Endothelial cell of umbilical vein (primary cell): ENCODE data around the gene FAM20A. TPM values are rescaled to one million over a fixed set of nuclear protein-coding genes. Genes with fewer than 3 reads are reported as not detected.

Source experiments
- BruUV-seq: library from RNA; stranded (reverse); fragments of 400-500 nt; replicated peaks from 2 replicates; lab custom pipeline; 2021; lab: Mats Ljungman, UMichigan
- CTCF ChIA-PET: fragments of 300-600, 350-600 bp; sonication (Branson Sonifier 250); formaldehyde crosslinking; loops from one replicate; lab custom pipeline; 2021; ENCODE audit warnings: antibody characterized with exemption, inconsistent platforms; lab: Charles Lee
- POLR2A ChIA-PET: fragments of 300-600, 350-600 bp; sonication (Branson Sonifier 250); formaldehyde crosslinking; loops from one replicate; lab custom pipeline; 2021; ENCODE audit warnings: antibody characterized with exemption, inconsistent platforms; lab: Charles Lee
- DNase-seq: peaks from one replicate; pipeline ENCODE4 v3.0.0-alpha.2; 2011; ENCODE audit warnings: low read depth, low spot score
- FAIRE-seq: peaks from 2 replicates; lab custom pipeline; 2011; peaks lifted over from hg19 to GRCh38; lab: Jason Lieb, UNC
- H2AFZ ChIP-seq: 2 replicates; pipeline ENCODE4 v1.6.0; 2012; ENCODE audit warnings: low read depth, low read length, control low read depth, inconsistent platforms
- H3K27ac ChIP-seq: 2 replicates; pipeline ENCODE4 v1.5.1; 2011; ENCODE audit warnings: low read depth, mild to moderate bottlenecking, control low read depth, low read length, moderate library complexity; ENCODE audit not compliant: insufficient read depth
- H3K27me3 ChIP-seq, 2 experiments: 2 replicates each; pipeline versions ENCODE4 v1.6.0 to v1.6.1; 2011; ENCODE audit warnings: low read length in 2 of 2, mixed read lengths in 1 of 2; ENCODE audit not compliant: control insufficient read depth in 2 of 2, insufficient read depth in 2 of 2
- H3K36me3 ChIP-seq, 2 experiments: 2 replicates in 1 of 2; 3 replicates in 1 of 2; pipeline ENCODE4 v1.5.1; 2011; ENCODE audit warnings: low read length in 2 of 2, mild to moderate bottlenecking in 1 of 2, moderate library complexity in 1 of 2; ENCODE audit not compliant: control insufficient read depth in 2 of 2, insufficient read depth in 2 of 2; ENCODE audit errors: extremely low read depth in 1 of 2
- H3K4me1 ChIP-seq: 3 replicates; pipeline ENCODE4 v1.5.1; 2011; ENCODE audit warnings: mild to moderate bottlenecking, low read length; ENCODE audit not compliant: control insufficient read depth, insufficient read depth; ENCODE audit errors: extremely low read depth
- H3K4me2 ChIP-seq: 2 replicates; pipeline ENCODE4 v1.6.1; 2011; ENCODE audit warnings: low read length, control low read depth, mixed read lengths; ENCODE audit not compliant: insufficient read depth
- H3K4me3 ChIP-seq, 3 experiments: fragments of 200-600 bp in 1 of 3; sonication (generic), shearing (Covaris generic) in 1 of 3; replicated peaks in 1 of 3; 2 replicates each; pipeline ENCODE4 v1.5.1; 2011 to 2016; ENCODE audit warnings: control low read depth in 3 of 3, low read length in 3 of 3, mild to moderate bottlenecking in 2 of 3, inconsistent platforms in 1 of 3, low read depth in 1 of 3, moderate library complexity in 1 of 3; ENCODE audit not compliant: insufficient read depth in 1 of 3
- H3K79me2 ChIP-seq: 2 replicates; pipeline ENCODE4 v1.6.0; 2012; ENCODE audit warnings: low read length, inconsistent platforms; ENCODE audit not compliant: control insufficient read depth, insufficient read depth
- H3K9ac ChIP-seq: replicated peaks from 2 replicates; pipeline ENCODE3; 2011; ENCODE audit warnings: low read length, control low read depth; ENCODE audit not compliant: insufficient read depth; ENCODE audit errors: extremely low read depth
- H3K9me1 ChIP-seq: replicated peaks from 3 replicates; pipeline ENCODE4 v1.6.0; 2011; ENCODE audit warnings: mild to moderate bottlenecking, low read length; ENCODE audit not compliant: control insufficient read depth, insufficient read depth; ENCODE audit errors: extremely low read depth
- H3K9me3 ChIP-seq: replicated peaks from 2 replicates; pipeline ENCODE4 v1.5.1; 2012; ENCODE audit warnings: low read length, inconsistent platforms; ENCODE audit not compliant: control insufficient read depth, insufficient read depth
- H4K20me1 ChIP-seq: replicated peaks from 2 replicates; pipeline ENCODE3; 2011; ENCODE audit warnings: mild to moderate bottlenecking, low read length; ENCODE audit not compliant: control insufficient read depth, insufficient read depth; ENCODE audit errors: extremely low read depth
- CTCF ChIP-seq, 2 donors: IDR thresholded peaks; 1 replicate in 1 of 2; 2 replicates in 1 of 2; pipeline ENCODE4 v1.5.1; 2011; ENCODE audit warnings: low read length in 2 of 2, mild to moderate bottlenecking in 2 of 2, moderate library complexity in 2 of 2, control low read depth in 1 of 2, inconsistent platforms in 1 of 2, low read depth in 1 of 2; ENCODE audit not compliant: insufficient read depth in 1 of 2; ENCODE audit errors: extremely low read depth in 1 of 2
- EZH2 ChIP-seq: IDR thresholded peaks from 2 replicates; pipeline ENCODE4 v1.6.1; 2012; ENCODE audit warnings: borderline replicate concordance, low read depth, mild to moderate bottlenecking, moderate library complexity, low read length, inconsistent platforms; ENCODE audit not compliant: severe bottlenecking
- FOS ChIP-seq: IDR thresholded peaks from 2 replicates; pipeline ENCODE4 v1.6.1; 2011; ENCODE audit warnings: mild to moderate bottlenecking, low read length, moderate library complexity, borderline replicate concordance; ENCODE audit not compliant: insufficient read depth
- GATA2 ChIP-seq: IDR thresholded peaks from 2 replicates; pipeline ENCODE4 v1.7.0; 2011; ENCODE audit warnings: low read depth, mild to moderate bottlenecking, moderate library complexity, mixed read lengths, low read length; ENCODE audit not compliant: insufficient read length, insufficient read depth
- JUN ChIP-seq: IDR thresholded peaks from 2 replicates; pipeline ENCODE4 v1.6.1; 2011; ENCODE audit warnings: borderline replicate concordance, low read depth; ENCODE audit not compliant: insufficient read length, insufficient read depth
- MYC ChIP-seq: IDR thresholded peaks from one replicate; pipeline ENCODE4 v1.6.1; 2011; ENCODE audit warnings: mild to moderate bottlenecking, low read depth, low read length
- POLR2A ChIP-seq: IDR thresholded peaks from 2 replicates; pipeline ENCODE4 v1.6.1; 2012; ENCODE audit warnings: low read depth, mild to moderate bottlenecking, control low read depth, low read length
- POLR2AphosphoS5 ChIP-seq: IDR thresholded peaks from 2 replicates; pipeline ENCODE4 v1.6.1; 2012; ENCODE audit warnings: low read depth, mild to moderate bottlenecking, control low read depth, low read length, moderate library complexity; ENCODE audit not compliant: insufficient read depth
- dilution Hi-C: fragments of 300-500 bp; cut with MboI; formaldehyde crosslinking; loops from one replicate; pipeline ENCODE4 v1.15.0; 2019; ENCODE audit warnings: low sequenced_read_pairs; ENCODE audit not compliant: extremely low pct_ligation_motif_present
- intact Hi-C: fragments of 100-400 bp; cut with micrococcal nuclease; formaldehyde crosslinking; loops from one replicate; pipeline ENCODE4 v1.10.0; 2022
- polyA plus RNA-seq, 4 experiments: library from polyadenylated mRNA; depleted of rRNA in 3 of 4; stranded (reverse) in 3 of 4; unstranded in 1 of 4; fragments of >200 nt; gene quantifications; 2 replicates each; pipeline versions ENCODE4 v1.2.1 to v1.2.3, GENCODE V29; 2011 to 2012; ENCODE audit warnings: missing spikeins in 1 of 4
- total RNA-seq: library from RNA; stranded (reverse); gene quantifications from 2 replicates; pipeline ENCODE4 v1.2.3, GENCODE V29; 2021
- TF ChIP-seq, protein P1 (sequence below): IDR thresholded peaks from 2 replicates; pipeline ENCODE4 v1.6.1; 2011; ENCODE audit not compliant: insufficient read depth, insufficient read length

The FAM20A gene
- total and polyA plus RNA-seq, 2 donors (not counting 3 experiments of a cell fraction or from before 2014, with no cell fraction given): not detected

GRCh38 chr17:68613739-68614298 lies 12.7 kb upstream of the FAM20A start:
- CTCF ChIA-PET: interaction anchor here (0.6 to 2.2 kb wide), 15 partner anchors 9 to 633 kb away, joined by 3 to 9 read pairs (median 4); no protein-coding TSS in a partner anchor
- H3K9ac ChIP-seq: no peak overlapping the region
- H3K4me2 ChIP-seq: no peak overlapping the region
- FAIRE-seq (peak; percentile 63), DNase-seq (peak; percentile 28)
- H2AFZ ChIP-seq: no peak overlapping the region
- no peaks in the 10 kb centered on the region for H3K4me1 ChIP-seq
- no peaks in the 10 kb centered on the region for H3K36me3 ChIP-seq
- dilution Hi-C loops: no loop called here
- no peak overlapping the region for H3K4me3 ChIP-seq
- no peaks in the 10 kb centered on the region for H3K27me3 ChIP-seq
- H3K9me3 ChIP-seq: no peaks in the 10 kb centered on the region
- POLR2A ChIA-PET: no interaction called here
- no peaks in the 10 kb centered on the region for H3K9me1 ChIP-seq
- no TSS peak for BruUV-seq
- TF ChIP-seq CTCF (IDR thresholded peaks at IDR 0.05; ENCODE audit: extremely low read depth in 1 of 2, insufficient read depth in 1 of 2, low read depth in 1 of 2, low read length in 2 of 2) (peak; percentile 45 to 56), POLR2AphosphoS5 (no peak)
- no peak overlapping the region for H3K27ac ChIP-seq
- no peaks in the 10 kb centered on the region for H4K20me1 ChIP-seq
- no peaks in the 10 kb centered on the region for H3K79me2 ChIP-seq
- intact Hi-C loops: loop anchor here (1.0 to 5.0 kb wide), 2 partner anchors 82 to 145 kb away; no protein-coding TSS in a partner anchor

GRCh38 chr17:68612923-68613292 lies 11.7 kb upstream of the FAM20A start:
- Histone ChIP-seq H3K4me2 (no peak overlapping the region), H2AFZ (no peak overlapping the region), H3K27ac (no peak overlapping the region), H3K9me1 (no peaks in the 10 kb centered on the region), H3K27me3 (no peaks in the 10 kb centered on the region), H3K36me3 (no peaks in the 10 kb centered on the region), H3K4me3 (no peak overlapping the region), H4K20me1 (no peaks in the 10 kb centered on the region), H3K79me2 (no peaks in the 10 kb centered on the region), H3K4me1 (no peaks in the 10 kb centered on the region), H3K9ac (no peak overlapping the region), H3K9me3 (no peaks in the 10 kb centered on the region)
- intact Hi-C loops: loop anchor here (5.0 kb wide), 1 partner anchor 81 kb away; no protein-coding TSS in a partner anchor
- FAIRE-seq (no peak), DNase-seq (no peak)
- dilution Hi-C loops: no loop called here
- TF ChIP-seq GATA2: no peak
- TF ChIP-seq CTCF (IDR thresholded peaks at IDR 0.05; ENCODE audit: extremely low read depth in 1 of 2, insufficient read depth in 1 of 2, low read depth in 1 of 2, low read length in 2 of 2): no peak
- TF ChIP-seq FOS: no peak
- no peak for TF ChIP-seq EZH2
- no peak for TF ChIP-seq POLR2AphosphoS5
- no peak for TF ChIP-seq JUN
- TF ChIP-seq, protein P1, sequence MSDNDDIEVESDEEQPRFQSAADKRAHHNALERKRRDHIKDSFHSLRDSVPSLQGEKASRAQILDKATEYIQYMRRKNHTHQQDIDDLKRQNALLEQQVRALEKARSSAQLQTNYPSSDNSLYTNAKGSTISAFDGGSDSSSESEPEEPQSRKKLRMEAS: no peak
- no peak for TF ChIP-seq MYC
- no peak for TF ChIP-seq POLR2A
- ChIA-PET POLR2A (no interaction called here), CTCF (interaction anchor here (0.6 to 2.2 kb wide), 4 partner anchors 10 to 110 kb away, joined by 3 to 9 read pairs (median 9); no protein-coding TSS in a partner anchor)
- BruUV-seq: no TSS peak
